HG03439 (cell line): ENCODE results near the gene TLCD4.
A peak's percentile ranks its signal among the peaks of the same experiment; 100 is the strongest.
"Not testable (repeated sequence)": the region's sequence is repeated elsewhere in the genome, so short reads cannot be mapped to it uniquely, and the experiment has no call there.

Experiments used
- ATAC-seq: cut with Tn5 transposase; IDR thresholded peaks from one replicate; pipeline ENCODE4 v1.9.1; 2021; ENCODE audit warnings: mild to moderate bottlenecking, moderate library complexity; ENCODE audit not compliant: unreplicated experiment

Gene TLCD4, protein sequence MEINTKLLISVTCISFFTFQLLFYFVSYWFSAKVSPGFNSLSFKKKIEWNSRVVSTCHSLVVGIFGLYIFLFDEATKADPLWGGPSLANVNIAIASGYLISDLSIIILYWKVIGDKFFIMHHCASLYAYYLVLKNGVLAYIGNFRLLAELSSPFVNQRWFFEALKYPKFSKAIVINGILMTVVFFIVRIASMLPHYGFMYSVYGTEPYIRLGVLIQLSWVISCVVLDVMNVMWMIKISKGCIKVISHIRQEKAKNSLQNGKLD

DNA sequence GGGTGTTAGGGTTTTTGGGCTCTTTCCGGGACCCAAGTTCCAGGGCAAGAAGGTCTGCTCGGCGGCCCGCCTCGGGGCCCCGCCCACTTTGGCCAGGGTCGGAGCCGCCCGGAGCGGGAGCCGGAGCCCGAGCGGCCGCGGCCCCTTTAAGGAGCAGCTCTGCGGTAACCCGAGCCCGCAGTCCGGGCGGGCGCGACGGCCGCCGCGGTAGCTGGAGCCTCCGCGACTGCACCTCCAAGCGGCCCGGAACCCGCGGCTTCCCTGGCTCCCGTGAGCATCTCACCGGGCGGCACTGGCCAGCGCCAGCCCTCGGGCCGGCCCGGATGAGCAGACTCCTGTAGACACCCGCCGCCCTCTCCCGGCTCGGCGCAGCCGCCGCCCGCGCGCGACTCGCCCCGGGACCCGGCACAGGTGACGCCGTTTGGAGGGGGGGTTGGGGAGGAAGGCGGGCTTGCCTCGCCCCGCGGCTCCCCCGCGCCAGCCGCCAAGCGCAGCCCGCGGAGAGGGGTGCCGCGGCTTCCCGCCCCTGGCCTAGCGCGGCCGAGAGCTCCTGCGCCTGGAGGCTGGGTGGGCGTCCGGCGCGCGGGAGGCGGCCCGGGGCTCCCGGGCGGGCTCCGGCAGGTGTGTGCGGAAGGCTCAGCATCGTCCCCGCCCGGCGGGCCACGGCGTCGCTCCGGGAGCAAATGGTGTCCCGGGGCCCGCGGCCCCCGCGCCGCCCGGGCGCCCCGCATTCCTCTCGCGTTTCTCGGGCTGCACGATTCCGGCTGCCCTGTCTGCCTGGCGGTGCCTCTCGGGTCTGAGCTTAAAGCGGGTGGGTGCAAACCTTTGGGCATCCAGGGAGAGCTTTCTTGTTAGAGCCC, at the start of gene TLCD4:
TSS of gene TLCD4 (plus strand) at position 149 of the 860 bp plus-strand sequence. CDS start 26,547 bp downstream, outside the sequence.
- peak; percentile 71 for ATAC-seq

DNA sequence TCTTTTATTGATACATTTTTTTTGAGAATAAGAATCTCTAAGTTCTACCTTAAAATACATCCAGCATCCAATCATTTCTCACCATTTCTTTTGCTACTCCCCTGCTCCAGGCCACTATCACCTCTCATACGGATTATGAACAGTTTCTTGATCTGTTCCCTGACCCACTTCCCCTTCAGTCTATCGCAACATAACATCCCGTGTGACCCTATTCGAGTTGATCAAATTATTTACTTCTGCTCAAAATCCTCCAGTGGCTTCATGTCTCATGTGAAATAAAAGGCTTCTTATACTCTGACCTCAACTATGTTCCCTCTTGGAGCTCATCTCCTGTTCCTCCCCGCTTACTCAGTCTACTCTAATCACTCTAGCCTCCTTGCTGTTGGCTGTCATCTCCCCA, 49.6 kb upstream of the TLCD4 start:
- ATAC-seq: no peak

DNA sequence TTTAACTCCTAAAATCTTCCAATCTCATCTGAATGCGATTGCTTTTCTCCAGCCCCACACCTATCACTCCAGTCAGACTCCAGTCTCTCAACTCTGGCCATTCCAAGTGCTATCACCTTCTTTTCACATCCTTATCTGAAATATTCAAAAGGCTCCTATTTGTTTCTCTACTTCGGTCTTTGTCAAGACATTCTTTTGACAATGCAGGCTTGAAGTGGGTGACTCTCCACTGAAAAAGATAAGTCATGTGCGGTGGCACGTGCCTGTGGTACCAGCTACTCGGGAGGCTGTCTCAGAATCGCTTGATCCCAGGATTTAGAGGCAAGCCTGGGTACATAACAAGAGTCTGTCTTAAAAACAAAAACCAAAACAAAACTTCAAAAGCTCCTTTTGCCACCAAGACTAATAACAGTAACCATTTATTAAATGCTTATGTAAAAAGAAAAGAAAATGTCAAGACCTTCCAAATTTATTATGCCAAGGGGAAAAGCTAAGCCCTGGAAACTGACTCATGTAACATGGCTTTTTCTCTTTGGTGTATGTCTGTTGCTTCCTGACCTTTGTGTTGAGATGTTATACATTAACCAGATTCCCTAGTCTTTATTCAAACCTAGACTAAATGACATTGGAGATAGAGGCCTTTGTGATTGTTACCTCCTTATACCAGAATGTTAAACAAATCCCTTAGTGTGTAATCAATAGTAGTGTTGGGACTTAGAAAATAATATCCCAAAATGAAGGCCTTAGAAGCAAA, 48.0 kb upstream of the TLCD4 start:
- ATAC-seq: no peak

DNA sequence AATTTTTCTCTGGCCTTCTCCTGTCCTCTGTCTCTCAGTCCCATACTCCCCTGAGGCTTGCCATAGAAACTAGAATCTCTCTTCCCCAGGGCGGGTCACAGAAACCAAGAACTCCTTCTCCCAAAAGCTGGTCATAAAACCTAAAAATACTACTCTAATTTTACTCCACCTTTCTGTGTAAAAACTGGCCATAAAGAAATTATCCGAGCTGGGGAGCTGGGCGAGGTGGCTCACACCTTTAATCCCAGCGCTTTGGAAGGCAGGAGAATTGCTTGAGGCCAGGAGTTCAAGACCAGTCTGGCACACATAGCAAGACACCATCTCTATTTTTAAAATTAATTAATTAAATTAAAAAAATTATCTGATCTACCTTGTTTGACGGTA, 47.5 kb upstream of the TLCD4 start:
- ATAC-seq: no peak

- no peak for ATAC-seq
These were observed 45.6 kb upstream of the TLCD4 start for GRCh38 chr1:95071539-95071938.

GRCh38 chr1:95072117-95072516, 45.0 kb upstream of the TLCD4 start:
- ATAC-seq: no peak

DNA sequence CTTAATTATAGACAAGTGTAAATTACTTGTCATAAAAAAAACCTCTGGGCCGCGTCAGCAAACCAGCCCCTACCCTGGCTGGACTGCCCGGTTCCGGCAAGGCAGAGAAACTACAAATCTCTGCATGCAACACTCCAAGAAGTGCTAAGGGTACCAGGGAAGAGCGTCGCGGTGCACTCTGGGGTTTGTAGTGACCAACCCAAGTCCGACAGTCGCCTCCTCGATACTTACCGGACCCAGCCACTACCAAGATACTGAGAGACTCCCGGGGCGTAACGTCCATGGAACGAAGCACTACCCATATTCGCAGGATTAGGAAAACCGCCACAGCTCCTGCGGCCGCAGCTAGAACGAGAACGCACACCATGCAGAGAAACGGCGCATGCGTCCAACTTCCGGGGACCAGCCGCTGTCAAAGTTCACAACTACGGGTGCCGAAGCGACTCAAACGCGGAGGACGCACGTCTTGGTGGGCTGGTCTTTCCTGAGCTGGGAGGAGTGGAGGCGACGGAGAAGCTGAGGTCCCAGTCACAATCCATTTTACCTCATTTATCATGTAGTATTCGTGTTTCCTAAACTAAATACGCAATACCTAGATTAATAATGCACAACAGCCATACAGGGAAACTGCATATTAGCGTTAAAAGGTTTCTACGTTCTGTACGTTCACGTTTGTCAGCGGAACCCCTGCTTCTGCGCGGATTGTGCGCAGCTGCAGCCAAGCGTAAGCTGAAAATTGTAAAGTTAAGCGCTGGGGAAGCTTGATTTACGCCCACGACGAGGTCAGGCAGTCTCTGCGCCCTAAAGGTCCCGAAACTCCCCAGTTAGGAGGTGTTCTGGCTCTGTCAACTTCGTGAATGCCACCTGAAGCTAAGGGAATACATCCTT, 44.4 kb upstream of the TLCD4 start, which contains the start of gene ALG14:
TSS of gene ALG14 (minus strand) at position 420 of the 888 bp plus-strand sequence. CDS start at position 367, 53 bp downstream.
- peak; percentile 99 for ATAC-seq

DNA sequence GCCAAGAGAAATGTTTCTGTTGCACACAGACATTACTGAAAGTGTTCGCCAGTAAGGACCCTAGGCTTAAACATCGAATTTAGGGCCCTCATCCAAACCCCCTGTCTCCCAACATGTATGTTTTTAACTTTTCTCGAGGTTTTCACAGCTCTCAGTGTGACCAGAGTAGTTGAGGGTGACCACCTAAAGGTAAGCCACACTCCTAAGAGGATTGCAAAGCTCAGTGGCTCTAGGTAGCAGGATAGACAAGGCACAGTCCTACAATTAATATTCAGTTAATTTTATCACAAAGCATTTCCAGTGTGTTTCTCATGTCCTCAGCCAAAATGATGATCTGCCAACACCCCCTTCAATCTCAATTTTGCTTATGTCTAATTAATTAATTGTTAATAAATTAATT, 43.7 kb upstream of the TLCD4 start:
- ATAC-seq: no peak

GRCh38 chr1:95076034-95076433, 41.1 kb upstream of the TLCD4 start:
- no peak for ATAC-seq

- no peak for ATAC-seq
These were observed 36.7 kb upstream of the TLCD4 start for GRCh38 chr1:95080446-95080845.

DNA sequence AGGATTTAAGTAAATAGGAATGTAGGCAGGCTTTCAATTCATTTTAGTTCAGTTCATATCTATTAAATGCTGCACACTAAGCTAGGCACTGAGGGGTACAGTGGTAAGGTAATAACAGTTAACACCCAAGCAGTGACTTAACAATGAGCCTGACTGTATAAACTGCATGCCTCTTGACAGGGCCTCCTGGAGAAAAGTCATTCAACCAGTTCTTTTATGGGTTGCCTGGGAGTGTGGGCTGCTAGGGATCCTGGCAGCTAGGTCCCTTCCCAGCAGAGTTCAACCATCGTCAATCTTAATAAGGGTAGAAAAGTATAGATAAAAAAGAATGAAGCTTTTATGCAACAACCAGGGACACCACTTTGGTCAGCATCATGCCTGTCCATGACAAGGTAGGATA, 36.3 kb upstream of the TLCD4 start:
- ATAC-seq: no peak

GRCh38 chr1:95084317-95085176, 32.6 kb upstream of the TLCD4 start:
- ATAC-seq: no peak

DNA sequence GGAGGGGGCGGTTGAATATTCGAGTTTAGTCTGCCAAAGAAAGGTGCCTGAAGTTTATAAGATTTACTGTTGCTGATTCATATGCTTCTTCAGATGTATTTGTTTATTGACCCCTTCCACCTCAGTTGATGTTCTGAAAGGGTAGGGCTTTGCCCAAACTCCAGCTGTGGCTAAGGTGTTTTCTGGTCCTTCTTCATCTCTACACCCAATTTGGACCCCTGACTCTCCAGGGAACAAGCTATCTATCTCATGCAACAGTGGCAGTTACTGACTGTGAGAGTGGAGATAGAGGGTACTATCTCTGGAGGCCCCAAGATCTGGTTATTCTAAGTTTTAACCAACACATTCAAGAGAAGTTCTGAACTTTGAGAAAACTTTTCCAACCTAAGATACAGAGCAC, 31.8 kb upstream of the TLCD4 start:
- ATAC-seq: no peak

DNA sequence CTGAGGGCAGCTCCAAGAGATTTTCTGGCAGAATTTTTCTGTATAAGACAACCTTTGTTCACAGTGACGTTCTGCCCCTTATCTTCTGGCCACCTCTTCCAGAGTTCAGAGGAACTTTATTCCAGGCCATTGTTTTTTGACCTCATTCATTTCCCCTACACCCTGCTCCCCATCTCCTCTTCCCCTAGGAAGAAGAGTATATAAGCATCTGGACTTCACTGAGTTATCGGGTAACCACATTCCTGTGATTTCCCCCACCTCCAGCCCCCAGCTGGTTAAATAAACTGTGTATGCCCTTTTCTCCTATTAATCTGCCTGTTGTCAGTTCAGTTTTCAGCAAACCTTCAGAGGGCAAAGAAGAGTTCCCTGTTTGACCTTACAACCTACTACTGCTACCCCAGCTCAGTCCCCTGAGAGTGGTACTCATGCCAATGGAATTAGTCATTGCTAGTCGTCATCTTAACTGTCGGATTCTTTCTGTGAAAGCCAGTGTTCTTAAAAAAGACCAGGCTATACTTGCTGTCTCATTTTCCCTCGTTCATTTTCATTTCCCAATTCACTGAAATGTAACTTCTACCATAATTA, 30.1 kb upstream of the TLCD4 start:
- peak; percentile 54 for ATAC-seq

DNA sequence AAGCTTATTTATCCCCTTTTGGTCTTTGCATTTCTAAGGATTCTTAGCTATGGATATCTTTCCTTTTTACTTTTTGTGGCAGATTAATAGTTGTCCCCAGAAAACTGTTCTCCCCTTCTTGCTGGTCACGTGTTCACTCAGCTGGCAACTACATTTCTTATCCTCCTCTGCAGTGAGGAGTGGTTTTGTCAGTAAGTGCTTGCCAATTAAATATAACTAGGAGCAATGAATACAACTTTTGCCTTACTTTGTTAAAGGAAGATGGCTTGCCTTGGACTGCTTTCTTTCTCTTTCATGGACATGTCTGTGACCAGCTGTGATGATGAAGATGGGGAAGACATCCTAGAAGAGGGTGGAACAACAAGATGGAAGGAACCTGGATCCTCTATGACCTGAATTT, 28.9 kb upstream of the TLCD4 start:
- ATAC-seq: no peak

GRCh38 chr1:95089650-95090287, 27.4 kb upstream of the TLCD4 start:
- no peak for ATAC-seq

DNA sequence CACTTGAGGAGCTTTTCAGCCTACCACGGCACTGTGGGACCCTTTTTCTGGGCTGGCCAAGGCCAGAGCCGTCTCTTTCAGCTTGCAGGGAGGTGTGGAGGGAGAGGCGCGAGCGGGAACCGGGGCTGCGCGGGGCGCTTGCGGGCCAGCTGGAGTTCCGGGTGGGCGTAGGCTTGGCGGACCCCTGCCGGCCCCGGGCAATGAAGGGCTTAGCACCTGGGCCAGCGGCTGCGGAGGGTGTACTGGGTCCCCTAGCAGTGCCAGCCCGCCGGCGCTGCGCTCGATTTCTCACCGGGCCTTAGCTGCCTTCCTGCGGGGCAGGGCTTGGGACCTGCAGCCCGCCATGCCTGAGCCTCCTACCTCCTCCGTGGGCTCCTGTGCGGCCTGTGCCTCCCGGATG, 25.9 kb upstream of the TLCD4 start:
- not testable (repeated sequence) for ATAC-seq

DNA sequence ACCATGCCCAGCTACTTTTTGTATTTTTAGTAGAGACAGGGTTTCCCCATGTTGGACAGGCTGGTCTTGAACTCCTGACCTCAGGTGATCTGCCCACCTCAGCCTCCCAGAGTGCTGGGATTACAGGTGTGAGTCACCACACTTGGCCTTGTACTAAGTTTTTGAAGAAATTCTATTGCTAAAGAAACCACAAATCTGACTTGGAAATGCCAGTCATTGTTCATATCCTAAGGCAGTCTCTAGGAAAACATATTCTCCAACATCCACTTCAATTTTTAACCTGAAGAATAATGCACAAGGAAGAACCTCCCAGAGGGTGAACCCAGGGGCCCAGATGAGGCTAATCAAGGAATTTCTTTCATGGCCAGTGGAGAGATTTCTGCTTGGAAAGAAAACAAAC, 24.3 kb upstream of the TLCD4 start:
- ATAC-seq: not testable (repeated sequence)

GRCh38 chr1:95093296-95093695, 23.9 kb upstream of the TLCD4 start:
- no peak for ATAC-seq
